A549 (cell line): ENCODE results near the gene CCL4.

Experiments used
- CHD2 ChIP-seq: fragments of 150-350 bp; IDR thresholded peaks from 2 replicates; pipeline ENCODE4 v1.6.1; 2014; ENCODE audit warnings: low read length; ENCODE audit not compliant: partially characterized antibody
- HDAC2 ChIP-seq: fragments of 200-600 bp; sonication (generic); IDR thresholded peaks from 2 replicates; pipeline ENCODE4 v1.6.1; 2016
- TF ChIP-seq, protein P1 (sequence below): fragments of >200 bp; sonication (Bioruptor Twin); formaldehyde crosslinking; IDR thresholded peaks from 3 replicates; pipeline ENCODE4 v1.5.1; 2016
- TF ChIP-seq, protein P2 (sequence below): IDR thresholded peaks from 2 replicates; pipeline ENCODE4 v1.6.1; 2012
- TF ChIP-seq, protein P3 (sequence below): fragments of 450-650 bp; IDR thresholded peaks from 2 replicates; pipeline ENCODE4 v1.6.1; 2014; ENCODE audit warnings: antibody characterized with exemption

DNA sequence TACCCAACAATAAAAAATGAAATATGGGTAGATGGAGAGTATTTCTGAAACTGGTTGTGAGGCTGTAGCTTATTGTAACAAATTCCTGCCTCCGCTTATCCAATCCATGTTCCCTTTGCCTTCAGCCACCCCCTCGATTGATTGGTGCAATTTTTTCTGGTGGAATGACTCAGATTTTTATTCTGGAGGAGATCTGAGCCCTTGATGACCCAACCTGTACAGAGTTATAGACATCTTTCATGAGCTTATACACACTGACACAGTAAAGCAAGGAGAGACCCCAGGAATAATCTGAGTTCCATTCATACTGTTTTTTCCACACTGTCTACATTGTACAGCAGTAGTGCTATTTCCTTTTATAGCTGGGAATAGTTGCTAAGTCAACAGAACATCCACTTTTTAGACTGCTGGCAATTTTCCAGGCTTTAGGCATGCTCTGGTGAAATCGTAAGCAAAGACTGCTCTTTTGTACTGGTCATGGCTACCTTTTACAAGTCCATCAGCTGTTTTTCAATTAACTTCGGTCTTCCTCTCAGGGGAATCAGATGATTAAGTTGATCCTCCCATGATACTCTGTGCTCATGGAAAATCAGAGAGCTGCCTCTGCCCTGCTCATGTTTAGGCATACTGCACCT is 30.1 kb downstream of the CCL4 start:
- TF ChIP-seq, protein P1, sequence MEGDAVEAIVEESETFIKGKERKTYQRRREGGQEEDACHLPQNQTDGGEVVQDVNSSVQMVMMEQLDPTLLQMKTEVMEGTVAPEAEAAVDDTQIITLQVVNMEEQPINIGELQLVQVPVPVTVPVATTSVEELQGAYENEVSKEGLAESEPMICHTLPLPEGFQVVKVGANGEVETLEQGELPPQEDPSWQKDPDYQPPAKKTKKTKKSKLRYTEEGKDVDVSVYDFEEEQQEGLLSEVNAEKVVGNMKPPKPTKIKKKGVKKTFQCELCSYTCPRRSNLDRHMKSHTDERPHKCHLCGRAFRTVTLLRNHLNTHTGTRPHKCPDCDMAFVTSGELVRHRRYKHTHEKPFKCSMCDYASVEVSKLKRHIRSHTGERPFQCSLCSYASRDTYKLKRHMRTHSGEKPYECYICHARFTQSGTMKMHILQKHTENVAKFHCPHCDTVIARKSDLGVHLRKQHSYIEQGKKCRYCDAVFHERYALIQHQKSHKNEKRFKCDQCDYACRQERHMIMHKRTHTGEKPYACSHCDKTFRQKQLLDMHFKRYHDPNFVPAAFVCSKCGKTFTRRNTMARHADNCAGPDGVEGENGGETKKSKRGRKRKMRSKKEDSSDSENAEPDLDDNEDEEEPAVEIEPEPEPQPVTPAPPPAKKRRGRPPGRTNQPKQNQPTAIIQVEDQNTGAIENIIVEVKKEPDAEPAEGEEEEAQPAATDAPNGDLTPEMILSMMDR, result no peak
- TF ChIP-seq CHD2 (no peak), HDAC2 (no peak)
- TF ChIP-seq, protein P2, sequence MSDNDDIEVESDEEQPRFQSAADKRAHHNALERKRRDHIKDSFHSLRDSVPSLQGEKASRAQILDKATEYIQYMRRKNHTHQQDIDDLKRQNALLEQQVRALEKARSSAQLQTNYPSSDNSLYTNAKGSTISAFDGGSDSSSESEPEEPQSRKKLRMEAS, result no peak
- TF ChIP-seq, protein P3, sequence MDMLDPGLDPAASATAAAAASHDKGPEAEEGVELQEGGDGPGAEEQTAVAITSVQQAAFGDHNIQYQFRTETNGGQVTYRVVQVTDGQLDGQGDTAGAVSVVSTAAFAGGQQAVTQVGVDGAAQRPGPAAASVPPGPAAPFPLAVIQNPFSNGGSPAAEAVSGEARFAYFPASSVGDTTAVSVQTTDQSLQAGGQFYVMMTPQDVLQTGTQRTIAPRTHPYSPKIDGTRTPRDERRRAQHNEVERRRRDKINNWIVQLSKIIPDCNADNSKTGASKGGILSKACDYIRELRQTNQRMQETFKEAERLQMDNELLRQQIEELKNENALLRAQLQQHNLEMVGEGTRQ, result no peak
